ENCODE measurements around the gene OPN1MW2. TPM values are rescaled to one million over a fixed set of nuclear protein-coding genes. Genes with fewer than 3 reads are reported as not detected.

Gene OPN1MW2
- not detected for total RNA-seq

GRCh38 chrX:154219456-154219855, at the start of gene OPN1MW2:
OPN1MW2 (plus strand) TSS chrX:154219756; CDS start chrX:154219816, 60 bp downstream.

GRCh38 chrX:154182296-154182695, 37.3 kb upstream of the OPN1MW2 start, which contains the start of gene OPN1MW:
OPN1MW (plus strand) TSS chrX:154182596; CDS start chrX:154182678, 82 bp downstream.

GRCh38 chrX:154257282-154257681, 37.7 kb downstream of the OPN1MW2 start, which contains the start of gene OPN1MW3:
OPN1MW3 (plus strand) TSS chrX:154257582; CDS start chrX:154257620, 38 bp downstream.

Other genes starting within 250 kb of the OPN1MW2 start
- gene HCFC1, start 247.9 kb upstream of the OPN1MW2 start, total RNA-seq, result 15.2 TPM
- gene TMEM187, start 247.0 kb upstream of the OPN1MW2 start, total RNA-seq, result 2.1 TPM
- 10.8 TPM for gene IRAK1, start 199.9 kb upstream of the OPN1MW2 start, total RNA-seq
- gene MECP2, start 122.0 kb upstream of the OPN1MW2 start, total RNA-seq, result 33.0 TPM
- not detected for gene OPN1LW, start 75.5 kb upstream of the OPN1MW2 start, total RNA-seq
- gene OPN1MW, start 37.2 kb upstream of the OPN1MW2 start, total RNA-seq, result not detected
- gene OPN1MW3, start 37.8 kb downstream of the OPN1MW2 start, total RNA-seq, result not detected
- not detected for gene TEX28, start 75.4 kb downstream of the OPN1MW2 start, total RNA-seq
- gene TKTL1, start 76.0 kb downstream of the OPN1MW2 start, total RNA-seq, result 0.69 TPM
- 93.4 TPM for gene FLNA, start 154.9 kb downstream of the OPN1MW2 start, total RNA-seq
- gene EMD, start 159.5 kb downstream of the OPN1MW2 start, total RNA-seq, result 35.8 TPM
- 1,254 TPM for gene RPL10, start 178.6 kb downstream of the OPN1MW2 start, total RNA-seq
- 10.6 TPM for gene DNASE1L1, start 189.5 kb downstream of the OPN1MW2 start, total RNA-seq
- gene TAFAZZIN, start 191.8 kb downstream of the OPN1MW2 start, total RNA-seq, result 12.0 TPM
- gene ATP6AP1, start 208.9 kb downstream of the OPN1MW2 start, total RNA-seq, result 83.0 TPM
- 289 TPM for gene GDI1, start 217.4 kb downstream of the OPN1MW2 start, total RNA-seq
- gene FAM50A, start 224.4 kb downstream of the OPN1MW2 start, total RNA-seq, result 26.1 TPM
- gene PLXNA3, start 238.5 kb downstream of the OPN1MW2 start, total RNA-seq, result 20.5 TPM

Data from diencephalon (tissue), 1 donor.